Right lung (tissue), 5 donors: Measurements from ENCODE around the gene SFTPB. TPM values are rescaled to one million over a fixed set of nuclear protein-coding genes. Genes with fewer than 3 reads are reported as not detected.
"Not testable (repeated sequence)": the region's sequence is repeated elsewhere in the genome, so short reads cannot be mapped to it uniquely, and the experiment has no call there.

Source experiments
- DNase-seq, 2 donors: peaks; one replicate each; pipeline ENCODE4 v3.0.0-alpha.2; 2013
- polyA plus RNA-seq, 5 donors: library from polyadenylated mRNA; unstranded; fragments of 120-200 nt; gene quantifications; one replicate each; pipeline versions ENCODE4 v1.2.1 to v1.2.3, GENCODE V29; 2013; ENCODE audit warnings: inconsistent platforms in 1 of 5, low replicate concordance in 1 of 5; ENCODE audit not compliant: insufficient read length in 5 of 5, insufficient read depth in 1 of 5

Gene SFTPB
- polyA plus RNA-seq, 5 donors, result 199 to 677 (median 404) TPM

DNA sequence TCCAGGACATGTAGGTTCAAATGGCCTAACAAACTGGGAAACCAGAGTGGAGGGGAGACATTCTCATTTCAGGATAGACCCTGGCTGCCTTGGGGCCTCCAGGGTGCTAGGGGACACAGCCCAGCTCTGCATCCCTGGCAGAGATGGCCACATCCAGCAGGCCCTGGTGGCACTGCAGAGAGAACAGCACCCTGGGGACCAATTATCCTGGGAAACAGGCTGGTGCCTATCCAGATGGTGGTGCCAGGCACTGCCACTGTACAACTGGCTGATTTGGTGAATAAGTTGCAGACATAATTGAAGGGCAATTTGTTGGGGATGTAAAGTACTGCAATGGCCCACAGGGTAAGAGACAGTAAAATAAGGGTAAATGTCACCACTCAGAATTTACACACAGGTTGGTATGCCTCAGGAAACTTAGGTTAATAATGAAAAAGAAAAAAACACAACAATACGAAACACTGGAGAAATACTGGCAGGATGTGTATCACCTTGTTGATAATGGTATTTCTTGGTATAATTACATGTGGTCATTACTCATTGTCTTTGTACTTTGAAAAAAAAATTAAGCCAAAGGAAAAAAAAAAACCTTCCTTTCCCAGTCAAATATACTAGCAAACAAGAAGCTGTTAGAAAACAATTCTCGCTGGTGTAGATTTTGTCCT lies 12.8 kb upstream of the SFTPB start:
- DNase-seq, result no peak

DNA sequence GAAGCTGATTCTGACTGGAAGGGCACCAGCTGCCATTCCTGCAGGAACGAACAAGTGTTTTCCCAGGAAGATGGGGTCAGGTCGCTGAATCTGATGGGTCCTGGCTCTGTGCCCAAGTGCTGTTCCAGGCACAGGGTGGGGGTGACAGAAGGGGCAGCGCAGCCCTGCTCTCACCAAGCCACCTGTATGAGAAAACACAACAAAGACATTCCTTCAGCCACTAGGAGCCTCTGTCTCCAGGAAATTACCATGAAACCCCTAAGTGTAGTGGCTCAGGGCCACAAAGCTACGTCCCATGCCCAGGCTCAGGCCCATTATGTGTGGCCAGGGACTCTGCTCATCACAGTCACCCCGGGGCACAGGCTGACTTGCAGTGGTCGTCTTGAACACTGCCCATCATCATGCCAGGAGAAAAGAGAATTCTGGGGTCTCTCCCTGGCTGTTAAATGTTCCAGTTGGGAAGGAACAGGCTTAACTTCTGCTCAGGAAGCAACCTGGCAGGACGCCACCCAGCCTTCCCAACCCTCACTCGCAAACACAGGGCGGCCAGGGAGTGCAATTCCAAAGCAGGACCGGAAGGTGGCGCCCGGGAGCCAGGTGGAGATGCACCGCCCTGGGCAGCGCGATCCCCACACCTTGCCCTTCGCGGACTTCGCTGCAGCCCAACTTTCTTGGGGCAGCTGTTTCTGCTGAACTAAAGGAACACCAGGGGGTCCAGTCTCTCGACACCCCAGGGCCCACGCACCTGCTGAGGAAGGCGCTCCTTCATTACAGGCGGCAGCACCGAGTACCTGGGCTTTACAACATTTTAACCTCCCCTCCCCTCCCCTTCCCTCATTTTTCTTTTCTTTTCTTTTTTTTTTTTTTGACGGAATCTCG lies 11.0 kb upstream of the SFTPB start:
- peak; percentile 77 to 81 for DNase-seq

DNA sequence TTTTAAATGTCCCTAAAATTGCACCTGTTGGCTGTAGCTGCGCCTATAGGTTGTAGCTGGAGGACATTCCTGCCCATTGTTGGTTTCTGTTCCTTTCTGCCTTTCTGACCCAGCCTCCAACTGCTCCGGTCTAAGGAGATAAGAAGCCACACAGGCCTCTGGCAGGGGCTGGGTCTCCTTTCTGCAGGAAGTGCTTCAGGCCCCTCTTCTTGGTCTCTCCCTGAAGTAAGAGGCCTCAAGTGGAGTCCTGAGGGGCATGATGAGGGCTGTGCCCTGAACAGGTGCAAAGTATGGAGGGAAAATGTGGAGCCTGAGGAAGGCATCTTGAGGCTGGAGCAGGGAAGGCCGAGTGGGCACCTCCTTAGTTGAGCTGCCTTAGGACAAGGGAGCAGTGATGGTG lies 10.4 kb upstream of the SFTPB start:
- no peak for DNase-seq

DNA sequence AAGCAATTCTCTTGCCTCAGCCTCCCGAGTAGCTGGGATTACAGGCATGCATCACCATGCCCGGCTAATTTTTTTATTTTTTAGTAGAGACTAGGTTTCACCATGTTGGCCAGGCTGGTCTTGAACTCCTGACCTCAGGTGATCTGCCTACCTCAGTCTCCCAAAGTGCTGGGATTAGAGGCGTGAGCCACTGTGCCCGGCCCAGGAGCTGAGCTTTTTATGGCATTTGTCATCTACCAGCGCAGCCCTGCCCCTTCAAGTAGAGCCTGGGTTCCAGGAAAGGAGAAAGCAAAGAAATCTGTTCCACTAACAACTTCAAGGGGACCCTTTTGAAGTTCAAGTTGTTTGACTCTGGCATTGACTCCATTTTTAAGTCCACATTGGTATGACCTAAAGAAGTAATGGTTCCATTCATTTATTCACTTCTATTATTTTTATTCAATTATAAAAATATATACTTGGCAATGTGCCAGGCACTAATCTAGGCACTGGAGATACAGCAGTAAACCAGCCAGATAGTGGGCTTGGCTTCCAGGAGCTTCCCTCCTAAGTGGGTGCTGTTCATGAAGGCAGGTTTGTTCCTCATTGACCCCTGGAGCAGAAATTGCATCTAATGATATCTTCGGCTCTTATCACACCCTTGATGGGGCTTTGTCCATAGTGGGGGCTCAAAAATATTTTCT lies 8.0 kb upstream of the SFTPB start:
- DNase-seq, result no peak

GRCh38 chr2:85675427-85675826 lies 7.4 kb upstream of the SFTPB start:
- no peak for DNase-seq

GRCh38 chr2:85674417-85674816 lies 6.4 kb upstream of the SFTPB start:
- no peak for DNase-seq

GRCh38 chr2:85673716-85674375 lies 5.8 kb upstream of the SFTPB start:
- no peak for DNase-seq

DNA sequence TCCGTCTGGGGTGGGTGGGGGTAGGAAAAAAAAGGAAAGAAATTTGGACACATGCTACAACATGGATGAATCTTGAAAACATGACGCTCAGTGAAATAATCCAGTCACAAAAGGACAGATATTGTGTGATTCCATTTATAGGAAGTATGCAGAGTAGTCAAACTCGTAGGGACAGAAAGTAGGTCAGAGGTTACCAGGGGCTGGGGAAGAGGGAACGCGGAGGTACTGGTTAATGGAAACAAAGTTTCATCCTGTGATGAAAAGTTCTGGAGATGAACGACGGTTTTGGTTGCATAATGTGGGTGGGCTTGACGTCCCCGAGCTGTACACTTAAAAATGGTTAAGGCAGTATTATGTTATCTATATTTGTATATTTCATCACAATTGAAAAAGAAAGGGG lies 4.5 kb upstream of the SFTPB start:
- DNase-seq, result no peak

- not testable (repeated sequence) for DNase-seq
Observed at GRCh38 chr2:85670416-85670815, 2.4 kb upstream of the SFTPB start.

GRCh38 chr2:85669549-85669948 lies 1.6 kb upstream of the SFTPB start:
- DNase-seq, result no peak

- DNase-seq, result no peak
Observed at GRCh38 chr2:85668857-85669142, 801 bp upstream of the SFTPB start.

- no peak for DNase-seq
Observed at GRCh38 chr2:85667561-85668008, 414 bp downstream of the SFTPB start.

- no peak for DNase-seq
Observed at GRCh38 chr2:85666435-85667316, 1.3 kb downstream of the SFTPB start.

DNA sequence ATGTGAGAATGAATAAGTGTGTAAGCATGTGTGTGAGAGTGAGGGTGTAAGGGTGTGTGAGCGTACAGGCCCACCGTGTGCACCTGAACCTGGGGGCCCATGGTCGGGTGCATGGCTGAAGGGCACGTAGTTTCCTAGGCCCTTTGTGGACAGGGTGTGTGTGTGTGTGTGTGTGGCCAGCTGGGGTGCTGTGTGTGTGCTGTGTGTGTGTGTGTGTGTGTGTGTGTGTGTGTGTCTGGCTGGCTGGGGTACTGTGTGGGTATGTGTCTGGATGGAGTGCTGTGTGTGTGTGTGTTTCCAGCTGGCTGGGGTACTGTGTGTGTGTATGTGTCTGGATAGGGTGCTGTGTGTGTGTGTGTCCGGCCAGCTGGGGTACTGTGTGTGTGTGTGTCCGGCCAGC lies 2.0 kb downstream of the SFTPB start:
- no peak for DNase-seq

DNA sequence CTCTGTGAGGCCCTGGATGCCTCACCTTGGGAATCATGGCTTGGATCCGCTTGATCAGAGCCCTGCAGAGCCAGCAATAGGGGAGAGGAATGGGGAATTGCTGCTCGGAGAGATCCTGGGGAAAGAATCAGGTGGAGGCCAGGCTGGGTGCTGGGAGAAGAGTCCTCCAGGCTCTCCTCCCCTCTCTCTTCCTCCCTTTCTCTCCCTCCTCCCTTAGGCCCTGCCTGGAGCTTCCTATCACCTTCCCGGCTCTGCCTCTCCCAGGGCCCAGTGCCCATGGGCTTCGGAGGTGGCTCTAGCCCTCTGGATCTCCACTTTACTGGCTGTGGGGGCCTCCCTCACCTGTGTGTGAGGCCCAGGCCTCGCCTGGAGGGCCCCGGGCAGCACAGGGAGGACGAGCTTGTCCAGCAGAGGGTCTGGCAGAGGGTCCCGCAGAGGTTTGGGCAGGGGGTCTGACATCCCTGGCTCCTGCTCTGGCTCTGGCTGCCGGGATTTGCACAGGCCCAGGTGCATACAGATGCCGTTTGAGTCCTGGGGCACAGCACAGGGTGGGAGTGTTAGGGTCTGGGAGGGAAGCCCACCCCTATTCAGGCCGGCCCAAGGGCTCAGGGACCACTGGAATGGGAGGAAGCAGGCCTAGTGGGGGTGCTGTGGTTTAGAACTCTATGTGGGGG lies 2.6 kb downstream of the SFTPB start:
- DNase-seq, result no peak

- no peak for DNase-seq
Observed at GRCh38 chr2:85663594-85664565, 4.1 kb downstream of the SFTPB start.

GRCh38 chr2:85662899-85663593 lies 5.0 kb downstream of the SFTPB start:
- DNase-seq, result no peak

GRCh38 chr2:85661139-85661858 lies 6.7 kb downstream of the SFTPB start:
- no peak for DNase-seq
